Measurements from ENCODE around the gene TSPAN2. TPM values are rescaled to one million over a fixed set of nuclear protein-coding genes. Genes with fewer than 3 reads are reported as not detected.

Gene TSPAN2
- total and polyA plus RNA-seq, 2 donors from 2014 or later: 9.9 to 14.6 TPM

GRCh38 chr1:115127539-115127938 lies 38.2 kb upstream of the TSPAN2 start:
- no peak overlapping the region for H3K9ac ChIP-seq (ENCODE audit: low read length in 3 of 3)
- TF ChIP-seq CTCF (IDR thresholded peaks at IDR 0.05; ENCODE audit: borderline replicate concordance, extremely low read depth, insufficient read depth): no peak
- H3K27ac ChIP-seq (ENCODE audit: low read depth in 2 of 2, low read length in 2 of 2): no peak overlapping the region
- DNase-seq (no peak), FAIRE-seq (no peak)
- H3K36me3 ChIP-seq (ENCODE audit: control insufficient read depth in 2 of 3, insufficient read depth in 3 of 3, low read length in 3 of 3): no peaks in the 10 kb centered on the region
- intact Hi-C loops (cut with DNase I): no loop called here
- H3K4me1 ChIP-seq (ENCODE audit: control insufficient read depth in 2 of 3, insufficient read depth in 2 of 3, low read depth in 1 of 3, low read length in 3 of 3): peaks cover 0 to 4% (median 0%) of the 10 kb centered on the region in 3 donors
- H3K27me3 ChIP-seq (ENCODE audit: control insufficient read depth, insufficient read depth, low read length): no peaks in the 10 kb centered on the region
- no peaks in the 10 kb centered on the region for H3K9me3 ChIP-seq (ENCODE audit: control insufficient read depth in 2 of 3, insufficient read depth in 1 of 3, low read length in 3 of 3)
- no peak overlapping the region for H3K4me3 ChIP-seq (ENCODE audit: low read length in 3 of 3)

- H3K27me3 ChIP-seq (ENCODE audit: control insufficient read depth, insufficient read depth, low read length): no peaks in the 10 kb centered on the region
- H3K4me1 ChIP-seq (ENCODE audit: control insufficient read depth in 2 of 3, insufficient read depth in 2 of 3, low read depth in 1 of 3, low read length in 3 of 3): peaks cover 0 to 4% (median 0%) of the 10 kb centered on the region in 3 donors
- no peak for TF ChIP-seq CTCF (IDR thresholded peaks at IDR 0.05; ENCODE audit: borderline replicate concordance, extremely low read depth, insufficient read depth)
- no peaks in the 10 kb centered on the region for H3K36me3 ChIP-seq (ENCODE audit: control insufficient read depth in 2 of 3, insufficient read depth in 3 of 3, low read length in 3 of 3)
- FAIRE-seq: no peak
- no peak overlapping the region for H3K4me3 ChIP-seq (ENCODE audit: low read length in 3 of 3)
- DNase-seq: no peak
- no peak overlapping the region for H3K9ac ChIP-seq (ENCODE audit: low read length in 3 of 3)
- H3K27ac ChIP-seq (ENCODE audit: low read depth in 2 of 2, low read length in 2 of 2): no peak overlapping the region
- intact Hi-C loops (cut with DNase I): no loop called here
- peaks cover 0 to 5% (median 2%) of the 10 kb centered on the region in 3 donors for H3K9me3 ChIP-seq (ENCODE audit: control insufficient read depth in 2 of 3, insufficient read depth in 1 of 3, low read length in 3 of 3)
These were observed 37.2 kb upstream of the TSPAN2 start for GRCh38 chr1:115126516-115126915.

GRCh38 chr1:115123116-115123515 lies 33.8 kb upstream of the TSPAN2 start:
- intact Hi-C loops (cut with DNase I): no loop called here
- H3K27ac ChIP-seq (ENCODE audit: low read depth in 2 of 2, low read length in 2 of 2): no peak overlapping the region
- DNase-seq (no peak), FAIRE-seq (no peak)
- no peaks in the 10 kb centered on the region for H3K4me1 ChIP-seq (ENCODE audit: control insufficient read depth in 2 of 3, insufficient read depth in 2 of 3, low read depth in 1 of 3, low read length in 3 of 3)
- no peak for TF ChIP-seq CTCF (IDR thresholded peaks at IDR 0.05; ENCODE audit: borderline replicate concordance, extremely low read depth, insufficient read depth)
- no peaks in the 10 kb centered on the region for H3K36me3 ChIP-seq (ENCODE audit: control insufficient read depth in 2 of 3, insufficient read depth in 3 of 3, low read length in 3 of 3)
- H3K9me3 ChIP-seq (ENCODE audit: control insufficient read depth in 2 of 3, insufficient read depth in 1 of 3, low read length in 3 of 3): peaks cover 0 to 6% (median 2%) of the 10 kb centered on the region in 3 donors
- H3K27me3 ChIP-seq (ENCODE audit: control insufficient read depth, insufficient read depth, low read length): no peaks in the 10 kb centered on the region
- no peak overlapping the region for H3K9ac ChIP-seq (ENCODE audit: low read length in 3 of 3)
- H3K4me3 ChIP-seq (ENCODE audit: low read length in 3 of 3): no peak overlapping the region

- H3K9ac ChIP-seq (ENCODE audit: low read length in 3 of 3): no peak overlapping the region
- intact Hi-C loops (cut with DNase I): no loop called here
- no peaks in the 10 kb centered on the region for H3K27me3 ChIP-seq (ENCODE audit: control insufficient read depth, insufficient read depth, low read length)
- DNase-seq (no peak), FAIRE-seq (no peak)
- peaks cover 0 to 6% (median 2%) of the 10 kb centered on the region in 3 donors for H3K9me3 ChIP-seq (ENCODE audit: control insufficient read depth in 2 of 3, insufficient read depth in 1 of 3, low read length in 3 of 3)
- H3K4me3 ChIP-seq (ENCODE audit: low read length in 3 of 3): no peak overlapping the region
- no peaks in the 10 kb centered on the region for H3K36me3 ChIP-seq (ENCODE audit: control insufficient read depth in 2 of 3, insufficient read depth in 3 of 3, low read length in 3 of 3)
- no peaks in the 10 kb centered on the region for H3K4me1 ChIP-seq (ENCODE audit: control insufficient read depth in 2 of 3, insufficient read depth in 2 of 3, low read depth in 1 of 3, low read length in 3 of 3)
- no peak for TF ChIP-seq CTCF (IDR thresholded peaks at IDR 0.05; ENCODE audit: borderline replicate concordance, extremely low read depth, insufficient read depth)
- no peak overlapping the region for H3K27ac ChIP-seq (ENCODE audit: low read depth in 2 of 2, low read length in 2 of 2)
These were observed 32.5 kb upstream of the TSPAN2 start for GRCh38 chr1:115121793-115122192.
